Esophagus muscularis mucosa (tissue), 4 donors: ENCODE data around the gene ZFP36.
A peak's percentile ranks its signal among the peaks of the same experiment; 100 is the strongest.

Source experiments
- CTCF ChIP-seq, 3 experiments: fragments of 200-600 bp in 2 of 3; fragments of 450-650 bp in 1 of 3; sonication (generic) in 2 of 3; IDR thresholded peaks; one replicate each; pipeline ENCODE4 v1.5.1; 2017 to 2019; ENCODE audit warnings: antibody characterized with exemption in 3 of 3, mild to moderate bottlenecking in 2 of 3, moderate library complexity in 1 of 3
- EP300 ChIP-seq: sonication (generic); formaldehyde crosslinking; IDR thresholded peaks from one replicate; pipeline ENCODE4 v1.6.1; 2017; ENCODE audit warnings: antibody characterized with exemption
- POLR2A ChIP-seq: fragments of 450-650 bp; IDR thresholded peaks from one replicate; pipeline ENCODE4 v1.6.1; 2017; ENCODE audit warnings: antibody characterized with exemption, moderate library complexity, mild to moderate bottlenecking, low read depth
- POLR2AphosphoS5 ChIP-seq, 2 donors: sonication (generic); formaldehyde crosslinking; IDR thresholded peaks; one replicate each; pipeline ENCODE4 v1.6.1; 2017; ENCODE audit warnings: antibody characterized with exemption in 2 of 2

GRCh38 chr19:39397360-39398296, 9.0 kb upstream of the ZFP36 start:
- peak; percentile 98 to 99 (median 99) for TF ChIP-seq CTCF (IDR thresholded peaks at IDR 0.05)
- TF ChIP-seq POLR2AphosphoS5 (IDR thresholded peaks at IDR 0.05): peak; percentile 70 to 82
- no peak for TF ChIP-seq POLR2A
- no peak for TF ChIP-seq EP300
